ENCODE data around the gene FBXO46.
"Not testable (repeated sequence)": the region's sequence is repeated elsewhere in the genome, so short reads cannot be mapped to it uniquely, and the experiment has no call there.

The FBXO46 gene

DNA sequence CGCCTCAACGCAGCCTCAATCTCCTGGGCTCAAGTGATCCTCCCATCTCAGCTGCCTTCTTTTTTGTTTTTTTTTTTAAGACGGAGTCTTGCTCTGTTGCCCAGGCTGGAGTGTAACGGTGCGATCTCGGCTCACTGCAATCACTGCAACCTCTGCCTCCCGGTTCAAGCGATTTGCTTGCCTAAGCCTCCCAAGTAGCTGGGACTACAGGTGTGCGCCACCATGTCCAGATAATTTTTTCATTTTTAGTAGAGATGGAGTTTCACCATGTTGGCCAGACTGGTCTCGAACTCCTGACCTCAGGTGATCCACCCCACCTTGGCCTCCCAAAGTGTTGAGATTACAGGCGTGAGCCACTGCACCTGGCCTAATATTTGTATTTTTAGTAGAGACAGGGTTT, 10.6 kb downstream of the FBXO46 start:
- not testable (repeated sequence) for DNase-seq

GRCh38 chr19:45717983-45718650, 12.6 kb downstream of the FBXO46 start:
- DNase-seq: no peak

GRCh38 chr19:45717131-45717982, 13.3 kb downstream of the FBXO46 start:
- DNase-seq: peak; percentile 99

GRCh38 chr19:45716359-45717130, 14.2 kb downstream of the FBXO46 start:
- no peak for DNase-seq

GRCh38 chr19:45715139-45715538, 15.6 kb downstream of the FBXO46 start:
- no peak for DNase-seq

GRCh38 chr19:45713141-45713540, 17.6 kb downstream of the FBXO46 start:
- DNase-seq: no peak

DNA sequence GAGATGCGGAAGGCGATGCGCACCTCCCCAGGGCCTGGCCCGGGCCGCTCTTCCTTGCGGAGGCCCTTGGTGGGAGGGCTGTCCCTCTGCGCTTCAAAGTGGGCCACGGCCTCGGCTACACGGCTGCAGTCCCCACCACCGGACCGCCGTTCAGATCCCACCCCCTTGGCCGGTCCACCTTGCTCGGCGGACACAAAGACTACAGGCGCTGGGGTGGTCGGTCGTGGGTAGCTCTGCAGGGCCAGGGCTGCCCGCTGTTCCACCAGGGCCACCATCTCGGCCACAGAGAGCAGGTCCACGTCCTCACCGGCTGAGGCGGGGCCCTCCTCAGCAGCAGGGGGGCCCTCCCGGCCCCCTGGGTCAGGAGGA, 18.0 kb downstream of the FBXO46 start:
- no peak for DNase-seq

DNA sequence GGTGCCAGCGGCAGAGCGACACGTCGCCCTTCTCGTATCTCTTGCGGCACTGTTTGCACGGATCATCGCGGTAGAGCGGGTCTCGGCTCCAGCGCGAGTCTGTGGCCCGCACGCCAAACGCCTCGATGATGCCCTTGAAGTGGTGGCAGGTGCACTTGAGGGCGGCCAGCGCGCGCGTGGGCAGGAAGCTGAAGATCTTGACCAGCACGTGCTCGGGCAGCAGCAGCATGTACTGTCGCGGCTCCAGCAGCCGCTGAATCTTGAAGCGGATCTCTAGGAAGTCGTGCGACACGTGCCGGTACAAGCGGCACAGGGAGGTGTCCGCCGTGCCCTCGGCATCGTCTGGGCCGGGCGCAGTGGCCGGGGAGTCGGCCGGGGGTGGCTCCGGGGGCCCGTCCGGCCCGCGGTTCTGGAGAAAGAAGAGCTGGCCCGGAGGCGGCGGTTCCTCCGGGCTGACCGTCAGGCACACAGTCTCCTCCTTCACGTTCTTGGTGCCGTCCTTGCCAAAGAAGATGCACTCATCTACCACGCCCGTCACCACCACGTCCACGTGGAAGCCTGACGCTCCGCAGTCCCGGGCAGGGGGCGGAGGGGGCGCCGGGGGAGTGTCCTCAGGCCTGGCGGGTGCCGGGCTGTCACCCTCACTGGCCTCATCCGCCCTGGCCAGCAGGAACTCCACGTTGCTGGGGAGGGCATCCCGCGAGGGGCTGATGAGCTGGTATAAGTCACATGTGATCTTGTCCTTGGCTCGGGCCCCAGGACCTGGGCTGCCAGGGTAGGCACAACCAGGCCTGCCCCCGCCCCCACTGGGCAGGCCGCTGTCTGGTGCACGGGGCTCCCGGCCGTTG, 18.6 kb downstream of the FBXO46 start:
- DNase-seq: no peak

DNA sequence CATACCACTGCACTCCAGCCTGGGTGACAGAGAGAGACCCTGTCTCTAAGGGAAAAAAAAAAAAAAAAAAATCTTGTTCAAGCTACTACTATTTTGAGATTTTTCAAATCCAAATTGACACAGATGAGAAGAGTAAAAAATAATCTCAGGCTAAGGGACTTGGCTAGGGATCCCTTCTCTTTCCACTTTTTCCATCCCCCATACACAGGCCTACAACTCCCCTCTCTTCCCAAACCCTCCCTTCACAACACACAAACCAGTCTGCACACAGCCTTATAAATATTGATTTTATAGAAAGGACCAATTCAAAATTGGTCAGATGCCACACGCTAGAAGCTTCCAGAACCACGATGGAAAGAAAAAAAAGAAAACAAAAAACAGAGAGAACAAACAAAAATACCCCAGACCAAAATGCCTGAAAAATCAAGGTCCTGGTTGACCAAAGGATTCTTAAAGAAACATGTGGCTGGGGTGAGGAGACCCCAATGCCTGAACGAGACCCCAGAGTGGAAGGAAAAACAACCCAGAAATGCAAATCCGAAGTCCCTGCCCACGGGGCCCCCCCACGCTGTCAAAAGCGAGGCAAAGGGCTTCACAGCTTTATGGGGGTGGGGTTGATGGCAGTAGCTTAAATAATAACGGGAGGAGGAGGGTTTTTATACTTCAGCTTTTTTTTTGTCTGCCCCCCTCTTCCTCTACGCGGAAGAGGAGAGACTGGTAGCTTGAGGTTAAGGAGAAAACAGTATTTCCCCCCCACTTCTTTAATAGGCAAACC, 20.2 kb downstream of the FBXO46 start:
- DNase-seq: no peak

DNA sequence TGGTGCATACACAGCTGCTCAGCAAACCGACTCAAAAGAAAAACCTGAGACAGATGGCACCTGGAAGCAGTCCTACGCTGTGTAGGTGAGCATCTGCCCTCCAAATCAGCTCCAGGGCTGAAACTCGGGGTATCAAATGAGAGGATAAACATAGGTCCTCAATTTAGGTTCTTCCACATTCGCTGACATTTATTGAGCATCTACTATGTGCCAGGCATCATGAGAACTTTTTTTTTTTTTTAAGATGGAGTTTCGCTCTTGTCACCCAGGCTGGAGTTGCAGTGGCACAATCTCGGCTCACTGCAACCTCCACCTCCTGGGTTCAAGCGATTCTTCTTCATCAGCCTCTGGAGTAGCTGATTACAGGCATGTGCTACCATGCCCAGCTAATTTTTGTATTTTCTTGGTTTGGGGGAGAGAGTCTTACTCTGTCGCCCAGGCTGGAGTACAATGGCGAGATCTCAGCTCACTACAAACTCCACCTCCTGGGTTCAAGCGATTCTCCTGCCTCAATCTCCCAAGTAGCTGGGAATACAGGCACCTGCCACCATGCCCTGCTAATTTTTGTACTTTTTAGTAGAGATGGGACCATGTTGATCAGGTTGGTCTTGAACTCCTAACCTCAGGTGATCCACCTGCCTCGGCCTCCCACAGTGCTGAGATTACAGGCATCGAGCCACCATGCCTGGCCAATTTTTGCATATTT, 24.8 kb downstream of the FBXO46 start:
- no peak for DNase-seq

- DNase-seq: no peak
Observed at GRCh38 chr19:45705115-45705514, 25.6 kb downstream of the FBXO46 start.

DNA sequence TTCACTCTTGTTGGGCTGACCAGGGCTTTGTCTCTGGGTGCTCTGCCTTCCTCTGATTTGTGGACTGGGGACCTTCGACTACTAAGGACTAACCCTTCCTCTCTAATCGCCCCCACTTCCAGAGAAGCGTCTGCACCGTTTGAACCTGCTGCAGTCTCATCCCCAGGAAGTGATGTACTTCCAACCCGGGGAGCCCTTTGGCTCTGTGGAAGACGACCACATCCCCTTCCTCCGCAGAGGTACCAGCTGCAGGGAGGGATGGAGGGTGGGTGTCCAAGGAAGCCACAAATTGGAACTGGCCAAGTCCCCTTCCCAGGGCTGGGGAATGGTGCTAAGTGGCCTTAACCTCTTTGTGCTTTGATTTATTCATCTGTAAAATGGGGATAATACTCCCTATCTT, 29.0 kb downstream of the FBXO46 start:
- no peak for DNase-seq

DNA sequence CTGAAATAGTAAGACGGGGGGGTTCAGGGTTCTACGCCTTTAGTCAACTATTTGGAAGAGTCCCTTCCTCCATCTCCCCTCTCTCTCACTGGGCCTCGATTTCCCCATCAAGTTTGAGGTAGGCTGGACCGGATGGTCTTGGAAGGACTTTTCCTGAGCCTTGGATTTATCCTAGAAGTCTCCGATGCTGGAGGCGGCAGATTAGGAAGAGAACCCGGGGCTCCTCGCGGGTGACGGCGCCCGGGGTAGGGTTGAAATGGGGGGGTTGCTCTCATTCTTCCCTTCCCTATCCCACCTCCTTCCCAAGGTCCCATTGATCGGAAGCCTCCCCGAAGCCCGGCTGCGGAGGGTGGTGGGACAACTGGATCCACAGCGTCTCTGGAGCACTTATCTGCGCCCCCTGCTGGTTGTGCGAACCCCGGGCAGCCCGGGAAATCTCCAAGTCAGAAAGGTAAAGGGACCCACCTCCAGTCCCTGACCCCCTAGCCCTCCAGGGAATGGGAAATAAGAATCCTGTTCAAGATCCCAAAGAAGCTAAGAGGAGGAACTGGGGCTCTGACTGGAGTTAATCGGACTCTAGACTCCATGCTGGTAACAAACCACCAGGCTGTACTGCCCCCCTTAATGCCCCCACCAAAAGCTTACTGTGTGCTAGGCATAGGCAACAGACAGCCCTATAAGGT, 37.4 kb downstream of the FBXO46 start:
- DNase-seq: peak; percentile 70

DNA sequence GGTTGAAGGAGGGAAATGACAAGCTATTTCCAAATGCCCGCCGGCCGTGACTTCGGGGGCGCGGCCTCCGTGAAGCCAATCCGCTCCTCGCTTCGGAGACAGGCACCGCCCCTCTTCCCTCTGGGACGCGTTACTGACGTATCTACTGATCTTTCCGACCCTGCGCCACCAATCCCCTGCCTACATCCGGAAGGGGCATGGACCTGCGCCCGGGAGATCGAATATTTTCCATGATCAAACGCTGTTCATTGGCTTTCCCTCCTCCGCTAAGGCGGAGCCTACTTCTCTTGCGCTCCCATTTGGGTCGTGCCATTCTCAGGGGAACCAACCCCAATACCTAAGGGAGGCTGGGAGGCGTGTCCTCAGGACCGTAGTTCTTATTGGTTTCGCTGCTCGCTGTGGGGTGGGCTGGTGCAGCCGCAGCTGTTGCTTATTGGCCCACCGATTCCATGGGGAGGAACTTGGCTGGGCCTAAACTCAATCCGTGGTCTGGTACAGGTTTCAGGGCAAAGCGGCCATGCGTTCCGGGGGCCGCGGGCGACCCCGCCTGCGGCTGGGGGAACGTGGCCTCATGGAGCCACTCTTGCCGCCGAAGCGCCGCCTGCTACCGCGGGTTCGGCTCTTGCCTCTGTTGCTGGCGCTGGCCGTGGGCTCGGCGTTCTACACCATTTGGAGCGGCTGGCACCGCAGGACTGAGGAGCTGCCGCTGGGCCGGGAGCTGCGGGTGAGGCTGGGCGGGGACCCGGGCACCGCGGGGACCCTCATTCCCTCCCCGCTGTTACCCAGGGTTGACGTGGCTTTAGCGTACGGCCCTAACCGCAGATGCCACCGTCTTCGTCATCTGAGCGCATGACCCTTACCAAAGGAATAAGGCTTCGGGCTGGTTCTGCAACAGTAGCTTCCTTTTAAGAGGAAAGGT, 38.2 kb downstream of the FBXO46 start, which contains the start of gene QPCTL:
Gene QPCTL (plus strand): TSS at position 480 of the 919 bp plus-strand sequence. CDS start 38 bp downstream, at position 518.
- peak; percentile 98 for DNase-seq

DNA sequence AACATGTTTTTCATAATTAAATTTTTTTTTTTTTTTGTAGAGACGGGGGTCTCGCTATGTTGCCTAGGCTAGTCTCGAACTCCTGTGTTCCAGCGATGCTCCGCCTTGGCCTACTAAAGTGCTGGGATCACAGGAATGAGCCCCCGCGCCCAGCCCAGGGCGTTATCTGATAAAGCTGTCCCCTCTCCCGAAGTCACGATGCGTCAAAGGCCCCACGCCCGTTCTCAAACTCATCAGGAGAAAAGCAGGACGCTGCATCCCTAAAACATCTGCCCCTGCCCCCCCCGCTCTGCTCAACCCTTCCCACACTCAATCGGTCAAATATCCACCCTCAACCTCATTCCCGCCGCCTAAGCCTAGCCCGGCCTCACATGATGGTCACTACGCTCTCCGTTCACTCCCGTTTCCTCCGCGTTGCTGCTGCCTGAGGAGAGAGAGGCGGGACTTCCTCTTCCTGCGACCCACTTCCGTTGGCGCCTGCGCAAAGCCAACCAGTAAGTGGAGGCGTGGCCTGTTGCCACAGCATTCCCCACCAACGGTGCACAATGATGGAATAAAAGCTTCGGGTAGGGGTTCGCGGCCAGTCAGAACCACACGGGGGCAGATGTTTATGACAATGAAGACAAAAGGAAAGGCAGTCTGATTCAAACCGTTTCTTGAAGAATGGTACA, 39.0 kb downstream of the FBXO46 start, which contains the start of gene SNRPD2:
Gene SNRPD2 (minus strand): TSS at position 438 of the 671 bp plus-strand sequence. CDS start 65 bp downstream, at position 373.
- DNase-seq: peak; percentile 94

DNA sequence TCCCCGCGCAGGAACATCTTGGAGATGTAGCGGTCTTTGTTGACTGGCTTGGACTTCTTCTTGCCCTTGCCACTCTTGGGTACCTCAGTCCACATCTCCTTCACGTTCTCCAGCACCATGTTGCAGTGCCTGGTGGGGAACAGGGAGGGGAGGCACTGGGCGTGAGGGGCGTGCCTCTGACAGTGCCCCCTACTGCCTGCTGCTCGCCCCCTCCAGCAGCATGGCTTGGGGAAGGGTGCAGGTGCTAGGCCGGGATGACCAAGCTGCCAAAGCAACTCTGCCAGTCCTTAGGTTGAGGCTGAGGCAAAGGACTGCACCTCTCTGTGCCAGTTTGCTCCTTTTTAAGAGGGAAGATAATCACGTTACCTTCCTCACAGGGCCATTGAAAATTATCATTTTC, 43.1 kb downstream of the FBXO46 start:
- no peak for DNase-seq

DNA sequence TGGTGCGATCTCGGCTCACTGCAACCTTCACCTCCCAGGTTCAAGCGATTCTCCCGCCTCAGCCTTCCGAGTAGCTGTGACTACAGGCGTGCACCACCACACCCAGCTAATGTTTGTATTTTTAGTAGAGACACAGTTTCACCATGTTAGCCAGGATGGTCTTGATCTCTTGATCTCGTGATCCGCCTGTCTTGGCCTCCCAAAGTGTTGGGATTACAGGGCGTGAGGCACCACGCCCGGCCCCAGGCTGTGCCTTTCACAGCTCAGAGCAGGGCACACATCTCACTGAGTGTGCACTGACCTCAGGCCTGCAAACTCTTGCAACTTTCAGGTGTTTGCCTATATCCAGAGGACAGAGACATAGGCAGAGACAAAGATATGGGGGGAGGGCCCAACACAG, 45.7 kb downstream of the FBXO46 start:
- not testable (repeated sequence) for DNase-seq

GRCh38 chr19:45682908-45683307, 47.8 kb downstream of the FBXO46 start:
- DNase-seq: no peak

GRCh38 chr19:45682117-45682516, 48.6 kb downstream of the FBXO46 start:
- DNase-seq: no peak

Measured in CD4-positive, alpha-beta T cell treated with Interleukin-10 for 1 hour (primary cell).